Measurements from ENCODE around the gene HNRNPUL2.
A peak's percentile ranks its signal among the peaks of the same experiment; 100 is the strongest.

DNA sequence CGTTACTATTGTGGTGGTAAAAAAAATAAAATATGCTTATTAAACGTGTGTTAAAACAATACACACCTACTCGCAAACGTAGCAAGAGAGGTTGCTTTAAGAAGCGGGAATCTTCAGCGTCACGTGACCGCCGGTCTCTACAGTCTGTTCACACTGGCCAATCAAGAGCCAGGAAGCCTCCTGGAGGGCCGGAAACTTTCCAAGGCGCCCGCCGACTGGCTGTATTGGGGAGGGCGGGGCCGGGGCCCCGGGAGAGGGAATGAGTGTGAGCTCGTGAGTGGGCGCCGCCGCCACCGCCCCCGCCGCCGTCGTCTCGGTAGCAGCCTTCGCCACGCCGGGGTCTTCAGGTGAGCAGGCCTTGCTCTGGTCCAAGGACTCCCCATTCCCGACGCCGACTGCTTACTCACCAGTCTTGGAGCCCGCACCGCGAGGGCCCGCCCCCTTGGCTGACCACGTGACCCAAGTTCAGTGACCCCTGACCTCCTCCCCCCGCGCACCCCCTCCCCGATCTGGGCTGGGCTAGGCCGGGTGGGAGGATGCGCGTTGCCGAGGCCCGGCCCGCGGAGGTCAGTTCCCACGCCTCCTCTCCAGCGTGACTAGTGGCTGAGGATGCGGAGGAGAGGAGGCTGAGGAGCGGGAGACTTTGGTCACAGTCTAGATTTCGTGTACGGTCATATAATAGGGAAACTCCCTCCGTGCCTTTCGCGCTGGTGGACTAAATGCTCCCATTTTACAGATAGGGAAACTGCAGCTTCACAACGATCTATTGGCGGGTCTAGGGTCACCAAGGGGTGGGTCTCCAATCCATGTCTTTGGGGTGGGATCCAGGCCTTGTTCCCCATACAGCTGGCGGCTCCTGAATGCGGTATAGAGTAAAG lies 44.1 kb upstream of the HNRNPUL2 start, which contains the start of gene TAF6L:
- TF ChIP-seq, protein P1, sequence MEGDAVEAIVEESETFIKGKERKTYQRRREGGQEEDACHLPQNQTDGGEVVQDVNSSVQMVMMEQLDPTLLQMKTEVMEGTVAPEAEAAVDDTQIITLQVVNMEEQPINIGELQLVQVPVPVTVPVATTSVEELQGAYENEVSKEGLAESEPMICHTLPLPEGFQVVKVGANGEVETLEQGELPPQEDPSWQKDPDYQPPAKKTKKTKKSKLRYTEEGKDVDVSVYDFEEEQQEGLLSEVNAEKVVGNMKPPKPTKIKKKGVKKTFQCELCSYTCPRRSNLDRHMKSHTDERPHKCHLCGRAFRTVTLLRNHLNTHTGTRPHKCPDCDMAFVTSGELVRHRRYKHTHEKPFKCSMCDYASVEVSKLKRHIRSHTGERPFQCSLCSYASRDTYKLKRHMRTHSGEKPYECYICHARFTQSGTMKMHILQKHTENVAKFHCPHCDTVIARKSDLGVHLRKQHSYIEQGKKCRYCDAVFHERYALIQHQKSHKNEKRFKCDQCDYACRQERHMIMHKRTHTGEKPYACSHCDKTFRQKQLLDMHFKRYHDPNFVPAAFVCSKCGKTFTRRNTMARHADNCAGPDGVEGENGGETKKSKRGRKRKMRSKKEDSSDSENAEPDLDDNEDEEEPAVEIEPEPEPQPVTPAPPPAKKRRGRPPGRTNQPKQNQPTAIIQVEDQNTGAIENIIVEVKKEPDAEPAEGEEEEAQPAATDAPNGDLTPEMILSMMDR (IDR thresholded peaks at IDR 0.05), result no peak
- TF ChIP-seq POLR2A (IDR thresholded peaks at IDR 0.05), result peak; percentile 8 to 56

All from adrenal gland (tissue), 5 donors.